Calu3 (cell line): ENCODE results near the gene TNRC18. TPM values are rescaled to one million over a fixed set of nuclear protein-coding genes. Genes with fewer than 3 reads are reported as not detected.
"Not testable (repeated sequence)": the region's sequence is repeated elsewhere in the genome, so short reads cannot be mapped to it uniquely, and the experiment has no call there.

Source experiments
- BruUV-seq: library from RNA; stranded (reverse); fragments of 400-500 nt; replicated peaks from 2 replicates; lab custom pipeline; 2021; lab: Mats Ljungman, UMichigan
- CTCF ChIA-PET: fragments of 300-600 bp; sonication (Branson Sonifier 250); formaldehyde crosslinking; loops from one replicate; lab custom pipeline; 2022; ENCODE audit warnings: antibody characterized with exemption; lab: Charles Lee
- DNase-seq: peaks from one replicate; pipeline ENCODE4 v3.0.0; 2022
- H3K27ac Mint-ChIP-seq: one replicate; pipeline ENCODE4 v1.8.0; 2022; ENCODE audit warnings: mixed read lengths; ENCODE audit not compliant: unreplicated experiment
- H3K27me3 Mint-ChIP-seq: one replicate; pipeline ENCODE4 v1.8.0; 2022; ENCODE audit warnings: mixed read lengths; ENCODE audit not compliant: unreplicated experiment
- H3K36me3 Mint-ChIP-seq: one replicate; pipeline ENCODE4 v1.8.0; 2022; ENCODE audit warnings: mild to moderate bottlenecking, moderate library complexity, mixed read lengths; ENCODE audit not compliant: insufficient read depth, unreplicated experiment
- H3K4me1 Mint-ChIP-seq: one replicate; pipeline ENCODE4 v1.8.0; 2022; ENCODE audit warnings: mild to moderate bottlenecking, low read depth, mixed read lengths; ENCODE audit not compliant: unreplicated experiment
- H3K4me3 Mint-ChIP-seq: one replicate; pipeline ENCODE4 v1.8.0; 2022; ENCODE audit warnings: mild to moderate bottlenecking, low read depth, moderate library complexity, mixed read lengths; ENCODE audit not compliant: unreplicated experiment
- H3K9me3 Mint-ChIP-seq: one replicate; pipeline ENCODE4 v1.8.0; 2022; ENCODE audit warnings: low read depth, mixed read lengths; ENCODE audit not compliant: unreplicated experiment
- intact Hi-C: fragments of 100-400 bp; cut with micrococcal nuclease; formaldehyde crosslinking; loops from one replicate; pipeline ENCODE4 v1.10.0; 2022; ENCODE audit not compliant: unreplicated experiment
- total RNA-seq: library from RNA; stranded (reverse); gene quantifications from 2 replicates; pipeline ENCODE4 v1.2.3, GENCODE V29; 2022
- TF ChIP-seq, protein P1 (sequence below): fragments of 200-600 bp; IDR thresholded peaks from one replicate; pipeline ENCODE4 v1.8.0; 2022; ENCODE audit warnings: antibody characterized with exemption; ENCODE audit not compliant: unreplicated experiment

Gene TNRC18
- total RNA-seq, 1 experiment from 2014 or later = 213 TPM

DNA sequence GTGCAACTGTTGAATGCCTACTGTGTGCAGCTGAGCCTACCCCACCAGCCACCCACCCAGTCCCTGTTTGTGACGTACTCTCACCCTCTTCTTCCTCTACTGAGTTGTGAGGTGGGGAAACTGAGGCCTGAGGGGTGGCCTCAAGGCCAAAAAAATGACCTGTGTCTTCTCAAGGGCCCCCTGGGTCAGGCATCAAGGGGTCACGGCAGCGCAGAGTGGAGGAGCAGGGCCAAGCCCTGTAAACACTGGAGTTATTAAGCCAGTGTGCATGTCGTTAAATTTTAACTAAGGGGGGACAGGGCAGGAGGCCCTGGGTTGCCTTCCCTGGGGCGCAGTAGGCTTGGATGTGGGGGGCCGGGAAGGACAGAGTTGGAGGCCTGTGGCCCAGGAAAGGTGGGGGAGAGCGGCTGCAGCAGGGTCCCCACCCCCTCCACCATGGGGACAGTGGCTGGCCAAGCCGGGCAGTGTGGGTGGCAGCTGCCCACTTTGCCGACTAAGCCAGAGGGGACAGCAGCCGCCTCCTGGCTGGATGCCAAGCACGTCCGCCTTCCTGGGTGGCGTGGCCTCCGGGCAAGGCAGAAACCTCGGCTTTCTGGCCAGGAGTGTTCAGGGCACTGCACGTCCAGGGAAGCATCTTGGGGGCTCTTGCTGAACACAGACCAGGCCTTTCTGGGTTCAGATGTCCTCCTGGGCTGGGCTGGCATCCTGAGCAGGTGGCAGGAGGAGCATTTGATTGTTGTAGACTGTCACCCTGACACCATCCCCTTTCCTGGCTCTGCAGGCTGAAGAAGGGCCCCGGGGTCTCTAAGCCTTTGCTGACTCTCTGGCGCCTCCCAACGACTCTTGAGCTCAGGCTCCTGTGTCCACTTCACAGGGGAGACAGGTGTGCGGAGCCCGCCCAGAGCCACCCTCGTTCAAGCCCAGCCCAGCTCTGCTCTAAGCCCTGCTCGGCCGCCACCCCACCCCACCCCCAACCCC is 139.0 kb downstream of the TNRC18 start:
- H3K4me3 Mint-ChIP-seq = peak overlapping the region; percentile 59
- no peak overlapping the region for H3K27ac Mint-ChIP-seq
- BruUV-seq = no TSS peak
- H3K36me3 Mint-ChIP-seq = no peaks in the 10 kb centered on the region
- TF ChIP-seq, protein P1, sequence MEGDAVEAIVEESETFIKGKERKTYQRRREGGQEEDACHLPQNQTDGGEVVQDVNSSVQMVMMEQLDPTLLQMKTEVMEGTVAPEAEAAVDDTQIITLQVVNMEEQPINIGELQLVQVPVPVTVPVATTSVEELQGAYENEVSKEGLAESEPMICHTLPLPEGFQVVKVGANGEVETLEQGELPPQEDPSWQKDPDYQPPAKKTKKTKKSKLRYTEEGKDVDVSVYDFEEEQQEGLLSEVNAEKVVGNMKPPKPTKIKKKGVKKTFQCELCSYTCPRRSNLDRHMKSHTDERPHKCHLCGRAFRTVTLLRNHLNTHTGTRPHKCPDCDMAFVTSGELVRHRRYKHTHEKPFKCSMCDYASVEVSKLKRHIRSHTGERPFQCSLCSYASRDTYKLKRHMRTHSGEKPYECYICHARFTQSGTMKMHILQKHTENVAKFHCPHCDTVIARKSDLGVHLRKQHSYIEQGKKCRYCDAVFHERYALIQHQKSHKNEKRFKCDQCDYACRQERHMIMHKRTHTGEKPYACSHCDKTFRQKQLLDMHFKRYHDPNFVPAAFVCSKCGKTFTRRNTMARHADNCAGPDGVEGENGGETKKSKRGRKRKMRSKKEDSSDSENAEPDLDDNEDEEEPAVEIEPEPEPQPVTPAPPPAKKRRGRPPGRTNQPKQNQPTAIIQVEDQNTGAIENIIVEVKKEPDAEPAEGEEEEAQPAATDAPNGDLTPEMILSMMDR = peak; percentile 30
- intact Hi-C loops = no loop called here
- H3K4me1 Mint-ChIP-seq = peaks cover 12% of the 10 kb centered on the region
- peak; percentile 77 for DNase-seq
- H3K9me3 Mint-ChIP-seq = no peaks in the 10 kb centered on the region
- peaks cover 37% of the 10 kb centered on the region for H3K27me3 Mint-ChIP-seq
- CTCF ChIA-PET = interaction anchor here (0.6 to 1.1 kb wide), 3 partner anchors 45 to 1105 kb away, joined by 3 to 13 read pairs (median 3); no protein-coding TSS in a partner anchor

DNA sequence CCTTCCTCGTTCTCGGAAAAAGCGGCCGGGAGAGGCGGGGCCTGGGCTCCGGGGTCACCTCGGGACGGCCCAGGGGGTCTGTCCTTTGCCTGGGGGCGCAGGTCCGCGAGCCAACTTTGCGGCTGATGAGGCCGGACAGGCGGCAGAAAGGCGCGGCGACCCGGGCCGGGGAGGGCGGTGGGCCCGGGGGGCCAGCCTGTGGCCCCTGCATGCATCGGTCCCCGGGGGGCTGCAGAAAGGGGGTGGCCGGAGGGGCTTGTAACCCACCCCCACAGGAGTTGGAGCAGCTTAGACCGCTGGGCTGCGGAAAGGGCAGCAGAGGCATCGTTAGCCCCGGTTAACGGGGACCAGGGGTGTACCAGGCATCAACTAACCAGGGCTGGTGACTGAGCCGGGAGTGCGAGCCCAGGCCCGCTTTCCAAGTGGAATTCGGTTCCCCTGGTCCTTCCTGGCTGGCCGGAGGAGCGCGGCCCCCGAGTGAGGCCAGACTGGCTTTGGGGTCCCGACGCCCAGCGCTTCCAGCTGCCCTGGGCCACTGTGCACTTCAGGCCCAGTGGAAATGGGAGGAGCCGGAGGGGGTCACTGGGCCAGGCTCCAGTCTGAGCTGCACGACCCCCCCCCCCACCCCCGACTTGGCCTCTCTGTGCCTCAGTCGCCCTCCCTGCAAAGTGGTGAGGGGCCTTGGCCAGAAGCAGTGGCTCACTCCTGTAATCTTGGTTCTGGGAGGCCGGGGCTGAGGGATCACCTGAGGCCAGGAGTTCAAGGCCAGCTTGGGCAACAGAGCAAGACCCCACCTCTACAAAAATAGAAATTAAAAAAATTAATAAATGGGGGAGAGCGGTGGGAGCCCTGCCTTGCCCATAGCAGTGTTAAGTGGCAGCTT is 140.0 kb downstream of the TNRC18 start:
- intact Hi-C loops = no loop called here
- CTCF ChIA-PET = interaction anchor here (0.7 kb wide), 1 partner anchor 382 kb away, joined by 3 read pairs; no protein-coding TSS in a partner anchor
- no TSS peak for BruUV-seq

DNA sequence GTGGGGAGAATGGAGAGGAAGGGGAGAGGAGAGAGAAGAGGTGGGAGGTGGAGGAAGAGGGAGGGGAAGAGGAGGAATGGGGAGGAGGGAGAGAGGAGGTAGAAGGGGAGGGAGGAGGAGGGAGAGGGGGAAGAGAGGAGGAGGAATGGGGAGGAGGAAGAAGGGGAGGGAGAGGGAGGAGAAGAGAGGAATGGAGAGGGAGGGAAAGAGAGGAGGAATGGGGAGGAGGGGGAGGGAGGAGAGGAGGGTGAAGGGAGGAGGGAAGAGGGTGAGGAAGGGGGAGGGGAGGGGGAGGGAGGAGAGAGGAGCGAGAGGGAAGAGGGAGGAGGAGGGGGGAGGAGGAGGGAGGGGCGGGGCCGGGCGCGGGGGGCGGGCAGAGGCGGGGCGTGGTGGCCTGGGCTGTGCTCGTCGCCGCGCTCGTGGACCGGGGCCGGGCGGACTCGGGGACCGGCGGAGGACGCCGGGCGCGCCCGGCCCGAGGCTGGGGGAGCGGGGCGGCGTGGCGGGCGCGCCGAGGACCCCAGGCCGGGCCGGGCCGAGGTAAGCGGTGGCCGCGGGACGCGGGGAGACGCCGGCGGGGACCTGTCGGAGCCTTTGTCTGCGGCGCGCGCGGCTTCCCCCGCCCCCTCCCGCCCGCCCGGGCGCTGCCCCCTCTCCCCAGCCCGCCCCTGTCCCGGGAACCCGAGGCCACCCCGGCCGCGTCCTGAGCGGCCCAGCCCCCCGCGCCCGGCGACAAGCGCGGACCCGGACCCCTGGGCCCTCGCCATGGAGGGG is 140.9 kb downstream of the TNRC18 start, which contains the start of gene SLC29A4:
Gene SLC29A4 (plus strand): TSS at position 401 of the 774 bp plus-strand sequence. CDS start 4,874 bp downstream, outside the sequence.
- H3K9me3 Mint-ChIP-seq = no peaks in the 10 kb centered on the region
- H3K4me3 Mint-ChIP-seq = peak within 1 kb of the TSS; percentile 18
- H3K27ac Mint-ChIP-seq = no peak within 1 kb of the TSS
- H3K4me1 Mint-ChIP-seq = peaks cover 12% of the 10 kb centered on the region
- intact Hi-C loops = no loop called here
- peaks cover 55% of the 10 kb centered on the region for H3K27me3 Mint-ChIP-seq
- DNase-seq = peak; percentile 54
- no TSS peak for BruUV-seq
- TF ChIP-seq, protein P1 = no peak
- CTCF ChIA-PET = no interaction called here
- H3K36me3 Mint-ChIP-seq = no peaks in the 10 kb centered on the region

More for the DNA sequence above, 140.0 kb downstream of the TNRC18 start:
- Mint-ChIP-seq H3K4me1 (peaks cover 12% of the 10 kb centered on the region), H3K36me3 (no peaks in the 10 kb centered on the region), H3K27me3 (peaks cover 46% of the 10 kb centered on the region), H3K27ac (no peak overlapping the region), H3K9me3 (no peaks in the 10 kb centered on the region), H3K4me3 (peak overlapping the region; percentile 59)
- peak; percentile 38 for DNase-seq
- TF ChIP-seq, protein P1 = no peak

DNA sequence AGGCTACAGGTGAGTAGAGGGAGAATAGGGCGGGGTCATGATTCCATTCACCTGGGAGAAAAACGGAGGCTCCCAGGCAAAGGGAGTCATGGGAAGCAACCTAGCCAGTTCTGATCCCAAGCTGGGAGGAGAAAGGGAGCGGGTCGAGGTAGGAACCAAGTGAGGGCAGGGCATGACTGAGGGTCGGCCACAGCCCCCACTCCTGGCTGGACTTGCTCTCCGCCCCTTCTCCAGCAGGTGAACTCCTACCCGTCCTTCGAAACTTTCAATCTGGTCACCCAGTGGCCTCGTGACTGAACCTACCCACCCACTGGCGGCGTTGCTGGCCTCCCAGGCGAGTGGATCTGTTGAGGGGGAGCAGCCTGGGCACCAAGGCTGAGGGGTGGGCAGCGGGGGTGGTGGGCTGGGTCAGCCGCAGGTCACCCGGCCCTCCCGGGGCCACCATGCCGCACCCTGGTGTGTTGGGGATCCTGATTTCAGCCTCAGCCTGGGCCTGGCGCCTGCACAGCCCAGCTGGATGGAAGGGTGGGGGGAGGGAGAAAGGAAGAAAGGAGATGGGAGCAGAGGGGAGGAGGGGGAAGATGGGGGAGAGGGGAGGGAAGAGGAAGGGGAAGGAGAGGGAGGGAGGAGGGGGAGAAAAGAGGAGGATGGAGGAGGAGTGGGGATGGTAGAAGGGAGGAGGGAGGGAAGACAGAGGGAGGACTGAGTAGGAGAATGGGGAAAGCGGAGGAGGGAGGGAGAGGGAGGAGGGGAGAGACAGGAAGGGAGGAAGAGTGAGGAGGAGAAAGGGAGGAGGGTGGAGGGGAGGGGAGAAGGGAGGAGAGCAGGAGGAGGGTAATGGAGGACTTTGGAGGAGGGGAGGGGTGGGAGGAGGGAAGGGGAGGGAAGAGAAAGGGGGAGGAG is 141.8 kb downstream of the TNRC18 start:
- CTCF ChIA-PET, H3K27ac Mint-ChIP-seq, H3K9me3 Mint-ChIP-seq, BruUV-seq, H3K36me3 Mint-ChIP-seq, intact Hi-C loops, DNase-seq: not testable (repeated sequence)
- peaks cover 12% of the 10 kb centered on the region for H3K4me1 Mint-ChIP-seq
- peak overlapping the region; percentile 18 for H3K4me3 Mint-ChIP-seq
- H3K27me3 Mint-ChIP-seq = peaks cover 63% of the 10 kb centered on the region
